GM12878 (cell line): Measurements from ENCODE around the gene DHCR24. TPM values are rescaled to one million over a fixed set of nuclear protein-coding genes. Genes with fewer than 3 reads are reported as not detected.

Source experiments
- ATAC-seq: fragments of 200-7000 bp; cut with Tn5 transposase; 3 replicates; pipeline ENCODE4 v1.9.1; 2020; ENCODE audit warnings: mild to moderate bottlenecking, moderate library complexity
- BruUV-seq: library from RNA; stranded (reverse); fragments of 400-500 nt; replicated peaks from 2 replicates; lab custom pipeline; 2021; lab: Mats Ljungman, UMichigan
- CTCF ChIA-PET: fragments of 300-600 bp; sonication (Branson Sonifier 250); formaldehyde crosslinking; extraction: SDS; loops from one replicate; lab custom pipeline; 2021; ENCODE audit warnings: inconsistent platforms; lab: Yijun Ruan, JAX
- POLR2A ChIA-PET: fragments of 350-600 bp; formaldehyde crosslinking; extraction: SDS; loops from one replicate; lab custom pipeline; 2021; ENCODE audit warnings: inconsistent platforms; lab: Charles Lee
- RAD21 ChIA-PET: fragments of 300-600 bp; sonication (Branson Sonifier 250); formaldehyde crosslinking; loops from one replicate; lab custom pipeline; 2023; ENCODE audit warnings: antibody characterized with exemption; ENCODE audit not compliant: unreplicated experiment; lab: Charles Lee
- SMC1A ChIA-PET: fragments of 300-600 bp; sonication (Branson Sonifier 250); formaldehyde crosslinking; loops from one replicate; lab custom pipeline; 2023; ENCODE audit not compliant: unreplicated experiment, uncharacterized antibody; lab: Charles Lee
- DNase-seq: peaks from one replicate; pipeline ENCODE4 v3.0.0-alpha.2; 2011; ENCODE audit warnings: low read depth, low spot score
- FAIRE-seq: peaks from 3 replicates; lab custom pipeline; 2011; peaks lifted over from hg19 to GRCh38; lab: Jason Lieb, UNC
- H2AFZ ChIP-seq: 2 replicates; pipeline ENCODE4 v1.6.0; 2011; ENCODE audit warnings: low read depth, low read length, control low read depth; ENCODE audit not compliant: control insufficient read depth
- H3K27ac ChIP-seq: 2 replicates; pipeline ENCODE4 v1.5.1; 2011; ENCODE audit warnings: control low read depth; ENCODE audit not compliant: control insufficient read depth, insufficient read depth
- H3K27me3 ChIP-seq, 2 experiments: replicated peaks in 1 of 2; 2 replicates each; pipeline versions ENCODE4 v1.6.0 to v1.6.1; 2011; ENCODE audit warnings: low read length in 1 of 2; ENCODE audit not compliant: control insufficient read depth in 2 of 2, insufficient read depth in 2 of 2
- H3K36me3 ChIP-seq, 2 experiments: 2 replicates each; pipeline ENCODE4 v1.5.1; 2011; ENCODE audit warnings: low read length in 1 of 2; ENCODE audit not compliant: control insufficient read depth in 2 of 2, insufficient read depth in 2 of 2
- H3K4me1 ChIP-seq: 2 replicates; pipeline ENCODE4 v1.6.1; 2011; ENCODE audit warnings: mild to moderate bottlenecking, low read length, moderate library complexity, mixed read lengths; ENCODE audit not compliant: control insufficient read depth, insufficient read depth
- H3K4me2 ChIP-seq: 2 replicates; pipeline ENCODE4 v1.6.0; 2011; ENCODE audit warnings: control low read depth; ENCODE audit not compliant: control insufficient read depth, insufficient read depth
- H3K4me3 ChIP-seq: fragments of 200-600 bp; sonication (generic); 2 replicates; pipeline ENCODE4 v1.5.1; 2016
- H3K79me2 ChIP-seq: 2 replicates; pipeline ENCODE4 v1.6.0; 2011; ENCODE audit warnings: low read length; ENCODE audit not compliant: control insufficient read depth, insufficient read depth
- H3K9ac ChIP-seq: 2 replicates; pipeline ENCODE4 v1.8.0; 2011; ENCODE audit warnings: low read length, control low read depth, mixed read lengths; ENCODE audit not compliant: control insufficient read depth, insufficient read depth
- H3K9me3 ChIP-seq: replicated peaks from 3 replicates; pipeline ENCODE4 v1.5.1; 2011; ENCODE audit warnings: mild to moderate bottlenecking, low read length; ENCODE audit not compliant: control insufficient read depth, insufficient read depth
- H4K20me1 ChIP-seq: 2 replicates; pipeline ENCODE4 v1.6.0; 2011; ENCODE audit not compliant: control insufficient read depth, insufficient read depth
- CHD4 ChIP-seq: fragments of 200-600 bp; sonication (generic); IDR thresholded peaks from 2 replicates; pipeline ENCODE4 v1.6.1; 2016; ENCODE audit warnings: mild to moderate bottlenecking
- NR2C1 ChIP-seq: fragments of 450-650 bp; IDR thresholded peaks from 2 replicates; pipeline ENCODE4 v1.6.1; 2017; ENCODE audit warnings: antibody characterized with exemption, mild to moderate bottlenecking, moderate library complexity
- POU2F2 ChIP-seq: IDR thresholded peaks from 3 replicates; pipeline ENCODE4 v1.6.1; 2011; ENCODE audit warnings: low read depth, mild to moderate bottlenecking, low read length, borderline replicate concordance
- RFX5 ChIP-seq: IDR thresholded peaks from 2 replicates; pipeline ENCODE4 v1.6.1; 2011; ENCODE audit warnings: low read depth, low read length, improper control_type of control experiment
- SMAD5 ChIP-seq: IDR thresholded peaks from 2 replicates; pipeline ENCODE4 v1.6.1; 2016; ENCODE audit warnings: antibody characterized with exemption, low read depth
- SUZ12 ChIP-seq: fragments of 200-600 bp; sonication (generic); IDR thresholded peaks from one replicate; pipeline ENCODE4 v1.6.1; 2018; ENCODE audit warnings: antibody characterized with exemption, mild to moderate bottlenecking; ENCODE audit not compliant: unreplicated experiment
- WRNIP1 ChIP-seq: IDR thresholded peaks from 2 replicates; pipeline ENCODE4 v1.6.1; 2011; ENCODE audit warnings: low read depth, low read length, improper control_type of control experiment, borderline replicate concordance
- WGBS: methylation state at CpG from one replicate; pipeline ENCODE4 v1.1.6; 2016; ENCODE audit warnings: low lambda C conversion rate; ENCODE audit not compliant: insufficient replicate concordance, insufficient coverage; ENCODE audit errors: missing lambda C conversion rate; 5-methylcytosine and 5-hydroxymethylcytosine counted together
- in situ Hi-C: fragments of 300-500 bp; cut with MboI; formaldehyde crosslinking; loops from 9 replicates; pipeline ENCODE4 v1.14.3; 2018; ENCODE audit warnings: mixed read lengths
- intact Hi-C: fragments of 100-400 bp; cut with micrococcal nuclease; formaldehyde crosslinking; loops from one replicate; pipeline ENCODE4 v1.14.2; 2022; ENCODE audit not compliant: unreplicated experiment
- polyA plus RNA-seq, 11 experiments: library from polyadenylated mRNA; depleted of rRNA in 4 of 11; unstranded in 6 of 11; stranded (reverse) in 5 of 11; fragments of >200 nt; fragmentation: Nextera tagmentation in 4 of 11; fragmentation: Illumina TruSeq in 1 of 11; extraction: Ambion mirVana in 4 of 11; extraction: Trizol in 1 of 11; gene quantifications; 1 replicate in 1 of 11; 2 replicates in 10 of 11; pipeline versions ENCODE4 v1.2.1 to v1.2.3, GENCODE V29; 2011 to 2016; ENCODE audit warnings: inconsistent platforms in 2 of 11, missing spikeins in 2 of 11, low read depth in 1 of 11
- total RNA-seq, 4 experiments: library from RNA; depleted of rRNA in 3 of 4; stranded (reverse); fragments of >200 nt in 3 of 4; fragmentation: Illumina TruSeq in 1 of 4; extraction: Trizol in 1 of 4; gene quantifications; 2 replicates each; pipeline versions ENCODE4 v1.2.1 to v1.2.3, GENCODE V29; 2013 to 2021
- TF ChIP-seq, protein P1 (sequence below): IDR thresholded peaks from 2 replicates; pipeline ENCODE4 v1.6.1; 2011; ENCODE audit warnings: low read depth, mild to moderate bottlenecking, low read length, moderate library complexity, borderline replicate concordance; ENCODE audit errors: extremely low read depth
- TF ChIP-seq, protein P2 (sequence below): fragments of 450-650 bp; IDR thresholded peaks from 2 replicates; pipeline ENCODE4 v1.6.1; 2017; ENCODE audit warnings: antibody characterized with exemption, mild to moderate bottlenecking, moderate library complexity

Gene DHCR24
- total and polyA plus RNA-seq, 10 of the 15 experiments (the other 5 are each of a cell fraction or from before 2014, with no cell fraction given) = 23.3 to 169 (median 120) TPM

DNA sequence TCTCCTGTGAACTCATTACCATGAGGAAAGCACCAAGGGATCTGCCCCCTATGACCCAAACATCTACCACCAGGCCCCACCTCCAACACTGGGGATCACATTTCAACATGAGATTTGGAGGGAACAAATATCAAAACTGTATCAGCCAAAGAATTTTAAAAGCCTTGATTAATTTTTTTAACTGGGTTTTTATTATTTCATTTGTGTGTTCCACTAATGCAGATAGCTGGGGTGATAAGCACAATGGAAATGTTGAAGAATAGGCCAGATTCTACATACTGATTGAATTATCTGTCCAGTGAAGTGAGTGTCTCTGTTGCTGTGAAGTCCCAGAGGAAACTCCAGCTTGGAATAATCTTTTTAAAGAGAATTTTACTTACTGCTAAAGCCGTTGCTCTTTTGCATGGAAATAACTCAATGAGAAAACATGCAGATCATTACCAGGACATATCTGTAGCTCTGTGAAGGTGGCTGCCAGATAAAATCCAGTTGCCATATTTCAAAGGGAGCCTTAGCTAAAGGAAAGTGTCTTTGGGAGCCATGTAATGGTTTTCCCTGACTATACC is 44.4 kb upstream of the DHCR24 start:
- SMC1A ChIA-PET = interaction anchor here (1.8 kb wide), 1 partner anchor 14 kb away, joined by 6 read pairs; no protein-coding TSS in a partner anchor
- 0% methylated on average over 1 of the region's 1 CpG for WGBS
- intact Hi-C loops = no loop called here

More for the DNA sequence above, 44.4 kb upstream of the DHCR24 start:
- no TSS peak for BruUV-seq
- CTCF ChIA-PET = interaction anchor here (1.7 to 3.4 kb wide), 2 partner anchors 9 to 14 kb away, joined by 5 to 20 read pairs; no protein-coding TSS in a partner anchor
- H3K27ac ChIP-seq = no peak overlapping the region
- no peaks in the 10 kb centered on the region for H3K27me3 ChIP-seq
- ATAC-seq = no peak
- no peak for DNase-seq
- no peaks in the 10 kb centered on the region for H3K4me1 ChIP-seq
- H3K9me3 ChIP-seq = no peaks in the 10 kb centered on the region
- H3K36me3 ChIP-seq = no peaks in the 10 kb centered on the region
- no peak overlapping the region for H3K9ac ChIP-seq
- POLR2A ChIA-PET = no interaction called here
- H3K4me2 ChIP-seq = no peak overlapping the region
- TF ChIP-seq SUZ12 = no peak
- no peak for TF ChIP-seq CHD4
- no peak for TF ChIP-seq RFX5
- no peak for TF ChIP-seq SMAD5
- TF ChIP-seq NR2C1 = no peak
- no peak for TF ChIP-seq POU2F2
- TF ChIP-seq, protein P1, sequence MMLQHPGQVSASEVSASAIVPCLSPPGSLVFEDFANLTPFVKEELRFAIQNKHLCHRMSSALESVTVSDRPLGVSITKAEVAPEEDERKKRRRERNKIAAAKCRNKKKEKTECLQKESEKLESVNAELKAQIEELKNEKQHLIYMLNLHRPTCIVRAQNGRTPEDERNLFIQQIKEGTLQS = no peak
- TF ChIP-seq WRNIP1 = no peak
- TF ChIP-seq, protein P2, sequence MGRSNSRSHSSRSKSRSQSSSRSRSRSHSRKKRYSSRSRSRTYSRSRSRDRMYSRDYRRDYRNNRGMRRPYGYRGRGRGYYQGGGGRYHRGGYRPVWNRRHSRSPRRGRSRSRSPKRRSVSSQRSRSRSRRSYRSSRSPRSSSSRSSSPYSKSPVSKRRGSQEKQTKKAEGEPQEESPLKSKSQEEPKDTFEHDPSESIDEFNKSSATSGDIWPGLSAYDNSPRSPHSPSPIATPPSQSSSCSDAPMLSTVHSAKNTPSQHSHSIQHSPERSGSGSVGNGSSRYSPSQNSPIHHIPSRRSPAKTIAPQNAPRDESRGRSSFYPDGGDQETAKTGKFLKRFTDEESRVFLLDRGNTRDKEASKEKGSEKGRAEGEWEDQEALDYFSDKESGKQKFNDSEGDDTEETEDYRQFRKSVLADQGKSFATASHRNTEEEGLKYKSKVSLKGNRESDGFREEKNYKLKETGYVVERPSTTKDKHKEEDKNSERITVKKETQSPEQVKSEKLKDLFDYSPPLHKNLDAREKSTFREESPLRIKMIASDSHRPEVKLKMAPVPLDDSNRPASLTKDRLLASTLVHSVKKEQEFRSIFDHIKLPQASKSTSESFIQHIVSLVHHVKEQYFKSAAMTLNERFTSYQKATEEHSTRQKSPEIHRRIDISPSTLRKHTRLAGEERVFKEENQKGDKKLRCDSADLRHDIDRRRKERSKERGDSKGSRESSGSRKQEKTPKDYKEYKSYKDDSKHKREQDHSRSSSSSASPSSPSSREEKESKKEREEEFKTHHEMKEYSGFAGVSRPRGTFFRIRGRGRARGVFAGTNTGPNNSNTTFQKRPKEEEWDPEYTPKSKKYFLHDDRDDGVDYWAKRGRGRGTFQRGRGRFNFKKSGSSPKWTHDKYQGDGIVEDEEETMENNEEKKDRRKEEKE = no peak
- RAD21 ChIA-PET = interaction anchor here (0.8 kb wide), 1 partner anchor 14 kb away, joined by 4 read pairs; no protein-coding TSS in a partner anchor
- H4K20me1 ChIP-seq = no peaks in the 10 kb centered on the region
- no peak overlapping the region for H2AFZ ChIP-seq
- in situ Hi-C loops = no loop called here
- H3K79me2 ChIP-seq = no peaks in the 10 kb centered on the region
- H3K4me3 ChIP-seq = no peak overlapping the region
- FAIRE-seq = no peak
